ENCODE data around the gene CSRP1.

- TF ChIP-seq CTCF (IDR thresholded peaks at IDR 0.05) (no peak), POLR2A (IDR thresholded peaks at IDR 0.05) (no peak)
These were observed 831 bp downstream of the CSRP1 start for GRCh38 chr1:201506092-201506491.
